C4-2B (cell line): ENCODE measurements around the gene ACHE.
"Not testable (repeated sequence)": the region's sequence is repeated elsewhere in the genome, so short reads cannot be mapped to it uniquely, and the experiment has no call there.

ENCODE experiments used
- H3K27ac ChIP-seq: fragments of 450-650 bp; 2 replicates; pipeline ENCODE4 v1.5.1; 2017
- CTCF ChIP-seq: fragments of 450-650 bp; conservative IDR thresholded peaks from 2 replicates; pipeline ENCODE4 v1.5.1; 2017; ENCODE audit warnings: mild to moderate bottlenecking
- ZFX ChIP-seq: fragments of 450-650 bp; IDR thresholded peaks from 2 replicates; pipeline ENCODE4 v1.6.1; 2017

The ACHE gene

GRCh38 chr7:100921039-100921438, 25.4 kb upstream of the ACHE start:
- H3K27ac ChIP-seq, result no peak overlapping the region
- TF ChIP-seq ZFX (no peak), CTCF (no peak)

GRCh38 chr7:100919779-100920437, 24.2 kb upstream of the ACHE start:
- not testable (repeated sequence) for H3K27ac ChIP-seq

GRCh38 chr7:100919335-100919734, 23.6 kb upstream of the ACHE start:
- H3K27ac ChIP-seq, result not testable (repeated sequence)

GRCh38 chr7:100914879-100915447, 19.3 kb upstream of the ACHE start:
- no peak for TF ChIP-seq CTCF
- TF ChIP-seq ZFX, result no peak
- no peak overlapping the region for H3K27ac ChIP-seq

GRCh38 chr7:100914208-100914878, 18.7 kb upstream of the ACHE start:
- TF ChIP-seq ZFX (no peak), CTCF (no peak)
- no peak overlapping the region for H3K27ac ChIP-seq

GRCh38 chr7:100911484-100911883, 15.8 kb upstream of the ACHE start:
- no peak overlapping the region for H3K27ac ChIP-seq
- TF ChIP-seq CTCF, result no peak
- TF ChIP-seq ZFX, result no peak

GRCh38 chr7:100910443-100910842, 14.8 kb upstream of the ACHE start:
- H3K27ac ChIP-seq, result not testable (repeated sequence)

GRCh38 chr7:100908512-100908911, 12.8 kb upstream of the ACHE start:
- no peak overlapping the region for H3K27ac ChIP-seq
- TF ChIP-seq ZFX (no peak), CTCF (no peak)

- TF ChIP-seq CTCF, result no peak
- no peak for TF ChIP-seq ZFX
- no peak overlapping the region for H3K27ac ChIP-seq
These were observed 7.0 kb upstream of the ACHE start for GRCh38 chr7:100902638-100903037.
